Neural crest cell (in vitro differentiated cells): Measurements from ENCODE around the gene DPY30. TPM values are rescaled to one million over a fixed set of nuclear protein-coding genes. Genes with fewer than 3 reads are reported as not detected.

Experiments used
- DNase-seq: peaks from one replicate; pipeline ENCODE4 v3.0.0; 2021; ENCODE audit warnings: low read depth, mixed read lengths, low spot score
- H3K27ac Mint-ChIP-seq: one replicate; pipeline ENCODE4 v1.8.0; 2021; ENCODE audit warnings: mild to moderate bottlenecking, mixed read lengths; ENCODE audit not compliant: unreplicated experiment
- H3K27me3 Mint-ChIP-seq: 2 replicates; pipeline ENCODE4 v1.8.0; 2021; ENCODE audit warnings: low read depth, mild to moderate bottlenecking, mixed read lengths
- H3K36me3 Mint-ChIP-seq: 2 replicates; pipeline ENCODE4 v1.8.0; 2021; ENCODE audit warnings: low read depth, mild to moderate bottlenecking, mixed read lengths
- H3K4me1 Mint-ChIP-seq: 2 replicates; pipeline ENCODE4 v1.8.0; 2021; ENCODE audit warnings: mixed read lengths
- H3K4me3 Mint-ChIP-seq: one replicate; pipeline ENCODE4 v1.8.0; 2021; ENCODE audit warnings: mild to moderate bottlenecking, mixed read lengths
- H3K9me3 Mint-ChIP-seq: 2 replicates; pipeline ENCODE4 v1.8.0; 2021; ENCODE audit warnings: mixed read lengths
- total RNA-seq: library from RNA; stranded (reverse); gene quantifications from 2 replicates; pipeline ENCODE4 v1.2.1, GENCODE V29; 2021
- TF ChIP-seq, protein P1 (sequence below): fragments of 200-600 bp; sonication (generic); conservative IDR thresholded peaks from 2 replicates; pipeline ENCODE4 v1.5.0; 2021; ENCODE audit warnings: antibody characterized with exemption, mild to moderate bottlenecking

DPY30 gene
- total RNA-seq, 1 donor from 2014 or later: 84.5 TPM

DNA sequence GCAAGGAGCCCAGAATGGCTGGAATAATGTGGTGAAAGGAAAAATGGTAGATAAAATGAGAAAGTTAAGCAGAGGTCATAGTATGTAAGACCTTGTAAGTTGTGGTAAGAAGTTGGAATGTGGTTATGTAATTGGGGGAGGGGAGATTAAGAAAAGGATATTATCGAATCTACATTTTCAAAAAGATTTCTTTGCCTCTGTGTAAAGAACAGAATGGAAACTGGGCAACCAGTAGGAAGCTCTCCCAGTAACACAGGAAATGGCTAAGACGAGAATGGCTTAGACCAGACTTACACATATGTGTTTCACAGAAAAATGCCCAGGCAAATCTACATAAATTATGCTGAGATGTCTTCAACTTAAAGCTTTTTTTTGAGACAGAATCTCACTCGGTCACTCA is 42.0 kb downstream of the DPY30 start:
- Mint-ChIP-seq H3K27ac (no peak overlapping the region), H3K36me3 (no peaks in the 10 kb centered on the region), H3K4me1 (peaks cover 10% of the 10 kb centered on the region), H3K4me3 (no peak overlapping the region), H3K27me3 (no peaks in the 10 kb centered on the region), H3K9me3 (no peaks in the 10 kb centered on the region)
- TF ChIP-seq, protein P1, sequence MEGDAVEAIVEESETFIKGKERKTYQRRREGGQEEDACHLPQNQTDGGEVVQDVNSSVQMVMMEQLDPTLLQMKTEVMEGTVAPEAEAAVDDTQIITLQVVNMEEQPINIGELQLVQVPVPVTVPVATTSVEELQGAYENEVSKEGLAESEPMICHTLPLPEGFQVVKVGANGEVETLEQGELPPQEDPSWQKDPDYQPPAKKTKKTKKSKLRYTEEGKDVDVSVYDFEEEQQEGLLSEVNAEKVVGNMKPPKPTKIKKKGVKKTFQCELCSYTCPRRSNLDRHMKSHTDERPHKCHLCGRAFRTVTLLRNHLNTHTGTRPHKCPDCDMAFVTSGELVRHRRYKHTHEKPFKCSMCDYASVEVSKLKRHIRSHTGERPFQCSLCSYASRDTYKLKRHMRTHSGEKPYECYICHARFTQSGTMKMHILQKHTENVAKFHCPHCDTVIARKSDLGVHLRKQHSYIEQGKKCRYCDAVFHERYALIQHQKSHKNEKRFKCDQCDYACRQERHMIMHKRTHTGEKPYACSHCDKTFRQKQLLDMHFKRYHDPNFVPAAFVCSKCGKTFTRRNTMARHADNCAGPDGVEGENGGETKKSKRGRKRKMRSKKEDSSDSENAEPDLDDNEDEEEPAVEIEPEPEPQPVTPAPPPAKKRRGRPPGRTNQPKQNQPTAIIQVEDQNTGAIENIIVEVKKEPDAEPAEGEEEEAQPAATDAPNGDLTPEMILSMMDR: no peak
- DNase-seq: no peak

DNA sequence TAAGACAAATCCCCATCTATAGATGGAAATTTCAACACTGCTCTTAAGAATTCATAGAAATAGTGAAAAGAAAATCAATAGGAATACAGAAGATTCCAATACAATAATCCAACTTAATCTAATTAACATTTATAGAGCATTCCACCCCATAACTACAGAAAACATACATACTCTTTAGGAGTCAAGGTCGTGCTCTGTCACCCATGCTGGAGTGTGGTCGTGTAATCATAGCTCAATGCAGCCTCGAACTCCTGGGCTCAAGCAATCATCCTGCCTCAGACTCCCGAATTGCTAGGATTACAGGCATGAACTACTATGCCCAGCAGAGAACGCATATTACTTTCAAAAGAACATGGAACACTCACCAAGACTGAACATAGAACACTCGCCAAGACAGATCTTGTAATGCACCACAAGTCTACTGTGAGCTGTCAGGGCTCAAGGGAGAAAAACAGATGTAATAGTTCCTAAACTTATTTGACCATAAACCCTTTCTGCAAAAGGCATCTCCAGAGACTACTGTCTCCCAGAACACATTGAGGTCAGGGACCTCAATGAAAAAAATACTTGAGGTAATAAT is 42.9 kb downstream of the DPY30 start:
- Mint-ChIP-seq H3K9me3 (no peaks in the 10 kb centered on the region), H3K27me3 (no peaks in the 10 kb centered on the region), H3K27ac (peak overlapping the region; percentile 13), H3K4me1 (peaks cover 15% of the 10 kb centered on the region), H3K4me3 (no peak overlapping the region), H3K36me3 (no peaks in the 10 kb centered on the region)
- TF ChIP-seq, protein P1: no peak
- no peak for DNase-seq

DNA sequence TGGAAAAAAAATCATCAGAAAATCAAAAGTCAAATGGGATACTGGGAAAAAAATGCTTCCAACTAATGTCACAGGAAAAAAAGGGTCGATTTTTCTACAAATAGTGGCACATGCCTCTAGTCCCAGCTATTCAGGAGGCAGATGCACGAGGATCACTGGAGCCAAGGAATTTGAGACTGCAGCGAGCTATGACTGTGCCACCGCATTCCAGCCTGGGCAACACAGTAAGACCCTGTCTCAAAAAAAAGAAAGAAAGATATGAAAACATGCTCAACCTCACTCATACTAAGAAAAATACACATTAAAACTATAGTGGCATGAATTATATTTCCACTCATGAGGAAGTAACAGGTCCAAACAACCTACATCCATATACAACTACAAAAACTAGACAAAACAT is 46.7 kb downstream of the DPY30 start:
- DNase-seq: no peak
- no peak overlapping the region for H3K4me3 Mint-ChIP-seq
- H3K27ac Mint-ChIP-seq: no peak overlapping the region
- no peaks in the 10 kb centered on the region for H3K9me3 Mint-ChIP-seq
- TF ChIP-seq, protein P1: no peak
- no peaks in the 10 kb centered on the region for H3K27me3 Mint-ChIP-seq
- peaks cover 19% of the 10 kb centered on the region for H3K4me1 Mint-ChIP-seq
- H3K36me3 Mint-ChIP-seq: no peaks in the 10 kb centered on the region

DNA sequence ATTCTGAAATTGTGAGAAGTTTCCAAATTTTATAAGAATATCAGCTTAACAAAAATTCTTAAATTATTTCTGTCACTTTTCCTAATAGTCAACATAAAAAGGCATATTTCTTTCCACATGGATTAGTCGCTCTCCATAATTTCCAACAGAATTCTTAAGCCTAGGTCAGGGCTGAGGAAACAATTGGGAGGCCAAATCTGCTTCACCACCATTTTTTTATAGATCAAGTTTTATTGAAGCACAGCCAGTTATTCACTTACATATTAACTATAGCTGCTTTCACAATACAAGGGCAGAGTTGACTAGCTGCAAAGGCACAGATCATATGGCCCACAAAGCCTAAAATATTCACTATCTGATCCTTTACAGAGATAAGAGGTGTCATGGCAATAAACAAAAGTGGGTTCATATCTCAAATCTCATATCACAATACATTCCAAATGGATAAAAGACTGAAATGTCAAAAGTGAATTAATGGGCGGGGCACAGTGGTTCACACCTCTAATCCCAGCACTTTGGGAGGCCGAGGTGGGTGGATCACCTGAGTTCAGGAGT is 47.5 kb downstream of the DPY30 start:
- no peak for DNase-seq
- no peak overlapping the region for H3K4me3 Mint-ChIP-seq
- no peaks in the 10 kb centered on the region for H3K27me3 Mint-ChIP-seq
- H3K36me3 Mint-ChIP-seq: no peaks in the 10 kb centered on the region
- peak overlapping the region; percentile 19 for H3K27ac Mint-ChIP-seq
- peaks cover 15% of the 10 kb centered on the region for H3K4me1 Mint-ChIP-seq
- TF ChIP-seq, protein P1: no peak
- H3K9me3 Mint-ChIP-seq: no peaks in the 10 kb centered on the region

DNA sequence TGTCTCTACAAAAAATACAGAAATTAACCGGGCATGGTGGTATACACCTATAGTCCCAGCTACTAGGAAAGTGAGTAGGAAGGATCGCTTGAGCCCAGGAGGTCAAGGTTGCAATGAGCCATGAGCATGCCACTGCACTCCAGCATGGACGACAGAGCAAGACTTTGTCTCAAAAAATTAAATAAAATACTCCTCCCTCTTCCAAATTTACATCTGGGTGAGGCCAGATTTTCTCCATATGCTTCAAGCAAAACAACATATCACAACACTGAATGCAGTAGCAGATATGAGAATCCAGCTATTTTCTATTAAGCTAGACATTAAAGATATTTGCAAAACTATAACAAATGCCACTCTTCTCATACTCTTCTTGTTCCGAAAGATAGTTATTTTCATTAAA is 49.7 kb downstream of the DPY30 start:
- TF ChIP-seq, protein P1: no peak
- DNase-seq: no peak
- Mint-ChIP-seq H3K27me3 (no peaks in the 10 kb centered on the region), H3K27ac (no peak overlapping the region), H3K36me3 (no peaks in the 10 kb centered on the region), H3K9me3 (no peaks in the 10 kb centered on the region), H3K4me1 (peaks cover 12% of the 10 kb centered on the region), H3K4me3 (no peak overlapping the region)
